SK-N-SH (cell line): ENCODE data around the gene CFAP251. TPM values are rescaled to one million over a fixed set of nuclear protein-coding genes. Genes with fewer than 3 reads are reported as not detected.

Source experiments
- CTCF ChIA-PET: fragments of 300-600, 350-600 bp; formaldehyde crosslinking; extraction: SDS; loops from one replicate; lab custom pipeline; 2021; lab: Yijun Ruan, JAX
- POLR2A ChIA-PET: fragments of 350-600 bp; sonication (Branson Sonifier 250); formaldehyde crosslinking; extraction: SDS; loops from one replicate; lab custom pipeline; 2020; ENCODE audit warnings: antibody characterized with exemption, inconsistent platforms; lab: Yijun Ruan, JAX
- DNase-seq: peaks from one replicate; pipeline ENCODE4 v3.0.0; 2012
- H2AFZ ChIP-seq: fragments of 200-600 bp; sonication (generic); 2 replicates; pipeline ENCODE4 v1.8.1; 2016; ENCODE audit warnings: antibody characterized with exemption, mild to moderate bottlenecking, low read depth
- H3F3A ChIP-seq: fragments of 200-600 bp; sonication (generic); replicated peaks from 2 replicates; pipeline ENCODE3; 2016; ENCODE audit warnings: antibody characterized with exemption, mild to moderate bottlenecking; ENCODE audit not compliant: insufficient read depth
- H3K27ac ChIP-seq, 2 experiments: fragments of 200-500 bp in 1 of 2; fragments of 200-600 bp in 1 of 2; sonication (Bioruptor generic) in 1 of 2; sonication (generic), shearing (Covaris generic) in 1 of 2; 2 replicates each; pipeline versions ENCODE4 v1.5.1 to v1.6.1; 2014 to 2016; ENCODE audit warnings: low read depth in 2 of 2, inconsistent platforms in 1 of 2, low read length in 1 of 2, mild to moderate bottlenecking in 1 of 2, mixed read lengths in 1 of 2
- H3K27me3 ChIP-seq: fragments of 200-600 bp; sonication (generic), shearing (Covaris generic); 2 replicates; pipeline ENCODE4 v1.6.1; 2016; ENCODE audit warnings: mixed run types; ENCODE audit not compliant: insufficient read depth
- H3K36me3 ChIP-seq, 2 experiments: fragments of 200-500 bp in 1 of 2; fragments of 200-600 bp in 1 of 2; sonication (Bioruptor generic) in 1 of 2; sonication (generic) in 1 of 2; replicated peaks in 1 of 2; 2 replicates each; pipeline versions ENCODE3 to v1.5.1; 2014 to 2016; ENCODE audit warnings: low read length in 1 of 2, mild to moderate bottlenecking in 1 of 2; ENCODE audit not compliant: insufficient read depth in 2 of 2, control insufficient read depth in 1 of 2
- H3K4me1 ChIP-seq, 2 experiments: fragments of 200-500 bp in 1 of 2; fragments of 200-600 bp in 1 of 2; sonication (Bioruptor generic) in 1 of 2; sonication (generic), shearing (Covaris generic) in 1 of 2; 2 replicates each; pipeline versions ENCODE4 v1.5.1 to v1.6.1; 2014 to 2016; ENCODE audit warnings: low read depth in 1 of 2, low read length in 1 of 2, mixed run types in 1 of 2; ENCODE audit not compliant: insufficient read depth in 2 of 2, control insufficient read depth in 1 of 2
- H3K4me2 ChIP-seq: fragments of 200-600 bp; sonication (generic), shearing (Covaris generic); 2 replicates; pipeline ENCODE4 v1.6.1; 2017; ENCODE audit warnings: mixed run types
- H3K4me3 ChIP-seq, 2 experiments: fragments of 200-500 bp in 1 of 2; fragments of 200-600 bp in 1 of 2; sonication (Bioruptor generic) in 1 of 2; sonication (generic), shearing (Covaris generic) in 1 of 2; 2 replicates each; pipeline versions ENCODE4 v1.5.1 to v1.8.1; 2014 to 2016; ENCODE audit warnings: low read depth in 2 of 2, inconsistent platforms in 1 of 2, low read length in 1 of 2, mild to moderate bottlenecking in 1 of 2, mixed read lengths in 1 of 2, moderate library complexity in 1 of 2
- H3K79me2 ChIP-seq: fragments of 200-600 bp; sonication (generic); 2 replicates; pipeline ENCODE4 v1.8.1; 2017; ENCODE audit warnings: mild to moderate bottlenecking; ENCODE audit not compliant: insufficient read depth
- H3K9ac ChIP-seq: fragments of 200-600 bp; sonication (generic); 2 replicates; pipeline ENCODE4 v1.6.1; 2017; ENCODE audit warnings: mixed run types
- H3K9me2 ChIP-seq: fragments of 200-600 bp; sonication (generic); 2 replicates; pipeline ENCODE4 v1.6.1; 2017; ENCODE audit warnings: mixed run types
- H3K9me3 ChIP-seq: fragments of 200-600 bp; sonication (generic); 2 replicates; pipeline ENCODE4 v1.6.1; 2017; ENCODE audit warnings: mixed run types, mild to moderate bottlenecking, moderate library complexity
- H4K20me1 ChIP-seq: fragments of 200-600 bp; sonication (generic); 2 replicates; pipeline ENCODE4 v1.6.1; 2017; ENCODE audit warnings: mild to moderate bottlenecking, mixed run types; ENCODE audit not compliant: insufficient read depth
- CTCF ChIP-seq: fragments of 200-600 bp; sonication (generic); IDR thresholded peaks from 2 replicates; pipeline ENCODE4 v1.6.1; 2017; ENCODE audit warnings: antibody characterized with exemption, mild to moderate bottlenecking, moderate library complexity
- ELF1 ChIP-seq: IDR thresholded peaks from 2 replicates; pipeline ENCODE4 v1.4.0; 2012
- EZH2phosphoT487 ChIP-seq: fragments of 200-600 bp; sonication (generic); IDR thresholded peaks from 2 replicates; pipeline ENCODE4 v1.6.1; 2017; ENCODE audit warnings: low read depth, mixed run types, mild to moderate bottlenecking, antibody characterized with exemption, moderate library complexity, borderline replicate concordance
- FOSL2 ChIP-seq: IDR thresholded peaks from 2 replicates; pipeline ENCODE4 v1.4.0; 2012; ENCODE audit warnings: low read depth, mild to moderate bottlenecking, moderate library complexity, borderline replicate concordance
- FOXJ3 ChIP-seq: sonication (generic); formaldehyde crosslinking; IDR thresholded peaks from 2 replicates; pipeline ENCODE4 v1.5.1; 2020; ENCODE audit warnings: mild to moderate bottlenecking, missing genetic modification reagents
- GABPA ChIP-seq: IDR thresholded peaks from 2 replicates; pipeline ENCODE4 v1.4.0; 2012; ENCODE audit warnings: low read depth, mild to moderate bottlenecking
- MAX ChIP-seq: IDR thresholded peaks from 2 replicates; pipeline ENCODE4 v1.4.0; 2012; ENCODE audit warnings: low read depth
- MEF2A ChIP-seq: IDR thresholded peaks from 2 replicates; pipeline ENCODE4 v1.4.0; 2012; ENCODE audit warnings: low read depth, borderline replicate concordance
- NRF1 ChIP-seq: IDR thresholded peaks from 2 replicates; pipeline ENCODE4 v1.6.1; 2012; ENCODE audit warnings: low read depth, mild to moderate bottlenecking, low read length
- POLR2AphosphoS5 ChIP-seq: IDR thresholded peaks from 2 replicates; pipeline ENCODE4 v1.6.1; 2012; ENCODE audit warnings: low read depth, low read length
- RFX5 ChIP-seq: IDR thresholded peaks from 2 replicates; pipeline ENCODE4 v1.6.1; 2012; ENCODE audit warnings: mild to moderate bottlenecking, improper control_type of control experiment, low read length
- RXRA ChIP-seq: IDR thresholded peaks from 2 replicates; pipeline ENCODE4 v1.4.0; 2012; ENCODE audit warnings: low read depth, mild to moderate bottlenecking, borderline replicate concordance
- TAF1 ChIP-seq: IDR thresholded peaks from 2 replicates; pipeline ENCODE4 v1.6.1; 2012; ENCODE audit warnings: low read depth, mild to moderate bottlenecking, low read length, moderate library complexity, borderline replicate concordance
- USF1 ChIP-seq: IDR thresholded peaks from 2 replicates; pipeline ENCODE4 v1.4.0; 2012; ENCODE audit warnings: low read depth, borderline replicate concordance
- USF2 ChIP-seq: fragments of 150-350 bp; IDR thresholded peaks from 2 replicates; pipeline ENCODE4 v1.6.1; 2017; ENCODE audit warnings: antibody characterized with exemption, low read length, low read depth, borderline replicate concordance
- WGBS: methylation state at CpG from one replicate; pipeline ENCODE4 v1.1.6; 2017; ENCODE audit warnings: low lambda C conversion rate; 5-methylcytosine and 5-hydroxymethylcytosine counted together
- polyA plus RNA-seq, 3 experiments: library from polyadenylated mRNA; depleted of rRNA; stranded (reverse); fragments of >200 nt; gene quantifications; 2 replicates each; pipeline ENCODE4 v1.2.3, GENCODE V29; 2012
- TF ChIP-seq, protein P1 (sequence below): fragments of 150-350 bp; IDR thresholded peaks from 2 replicates; pipeline ENCODE4 v1.6.1; 2016; ENCODE audit warnings: mild to moderate bottlenecking, low read depth, low read length

CFAP251 gene
- polyA plus RNA-seq, 1 of the 3 experiments (the other 2 are of a cell fraction) = 5.7 TPM

- Histone ChIP-seq H4K20me1 (no peaks in the 10 kb centered on the region), H3K4me3 (no peak overlapping the region), H3K27ac (no peak overlapping the region), H3F3A (peaks cover 19% of the 10 kb centered on the region), H3K9ac (no peak overlapping the region), H3K4me2 (no peak overlapping the region), H3K9me3 (no peaks in the 10 kb centered on the region), H3K27me3 (no peaks in the 10 kb centered on the region), H3K9me2 (no peaks in the 10 kb centered on the region), H3K4me1 (peaks cover 0 to 4% of the 10 kb centered on the region in 2 experiments; a peak in 1 of 4 replicates), H3K79me2 (no peaks in the 10 kb centered on the region; the same call in 1 of the 2 replicates), H3K36me3 (peaks cover 0 to 26% of the 10 kb centered on the region in 2 experiments), H2AFZ (no peak overlapping the region)
- no peak for DNase-seq
- TF ChIP-seq POLR2AphosphoS5 = no peak
- no peak for TF ChIP-seq EZH2phosphoT487
- TF ChIP-seq FOSL2 = no peak
- TF ChIP-seq USF2 = no peak
- no peak for TF ChIP-seq CTCF
- no peak for TF ChIP-seq FOXJ3 (CRISPR knock-in tag)
- TF ChIP-seq, protein P1, sequence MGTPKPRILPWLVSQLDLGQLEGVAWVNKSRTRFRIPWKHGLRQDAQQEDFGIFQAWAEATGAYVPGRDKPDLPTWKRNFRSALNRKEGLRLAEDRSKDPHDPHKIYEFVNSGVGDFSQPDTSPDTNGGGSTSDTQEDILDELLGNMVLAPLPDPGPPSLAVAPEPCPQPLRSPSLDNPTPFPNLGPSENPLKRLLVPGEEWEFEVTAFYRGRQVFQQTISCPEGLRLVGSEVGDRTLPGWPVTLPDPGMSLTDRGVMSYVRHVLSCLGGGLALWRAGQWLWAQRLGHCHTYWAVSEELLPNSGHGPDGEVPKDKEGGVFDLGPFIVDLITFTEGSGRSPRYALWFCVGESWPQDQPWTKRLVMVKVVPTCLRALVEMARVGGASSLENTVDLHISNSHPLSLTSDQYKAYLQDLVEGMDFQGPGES = no peak
- no peak for TF ChIP-seq GABPA
- TF ChIP-seq RFX5 = no peak
- no peak for TF ChIP-seq RXRA
- no peak for TF ChIP-seq MEF2A
- no peak for TF ChIP-seq NRF1
- 86% methylated on average over 2 of the region's 2 CpGs for WGBS
- POLR2A ChIA-PET = no interaction called here
- CTCF ChIA-PET = interaction anchor here (1.0 kb wide), 1 partner anchor 13 kb away, joined by 3 read pairs; no protein-coding TSS in a partner anchor
Measured at GRCh38 chr12:121946313-121947025, 28.1 kb downstream of the CFAP251 start.

DNA sequence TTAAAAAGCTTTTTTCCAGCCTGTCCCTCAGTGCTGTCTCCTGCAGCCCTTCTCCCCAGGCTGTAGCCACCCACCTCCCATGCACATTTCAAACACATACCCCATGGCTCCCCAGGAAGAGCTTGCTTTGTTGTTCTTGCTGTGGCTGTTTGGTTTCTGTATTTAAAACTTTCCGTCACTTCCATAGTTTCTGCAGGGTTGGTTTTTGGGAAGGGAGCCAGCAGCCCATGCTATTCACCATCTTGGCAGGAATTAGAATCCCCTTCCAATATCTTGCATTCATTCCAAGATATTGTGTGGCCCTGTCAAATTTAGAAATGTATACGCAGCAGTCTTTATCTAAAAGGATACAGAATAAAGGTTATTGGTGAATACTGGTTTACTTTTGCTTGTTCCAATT lies 29.6 kb downstream of the CFAP251 start:
- Histone ChIP-seq H3F3A (peaks cover 19% of the 10 kb centered on the region), H3K9me2 (no peaks in the 10 kb centered on the region), H3K27me3 (no peaks in the 10 kb centered on the region), H3K4me3 (no peak overlapping the region), H3K36me3 (peaks cover 0 to 30% of the 10 kb centered on the region in 2 experiments), H3K4me1 (no peaks in the 10 kb centered on the region), H3K9me3 (0 out of 2 replicates have a peak, but pooled peaks cover under 1% of the 10 kb centered on the region), H3K9ac (no peak overlapping the region), H2AFZ (no peak overlapping the region), H3K79me2 (no peaks in the 10 kb centered on the region; the same call in 1 of the 2 replicates), H3K4me2 (no peak overlapping the region), H3K27ac (peak overlapping the region in 1 of 2 experiments; percentile 3; a peak in 1 of 4 replicates), H4K20me1 (no peaks in the 10 kb centered on the region)
- CTCF ChIA-PET = interaction anchor here (1.2 to 1.5 kb wide), 2 partner anchors 14 to 176 kb away, joined by 3 to 4 read pairs; no protein-coding TSS in a partner anchor
- DNase-seq = no peak
- TF ChIP-seq MAX = no peak
- TF ChIP-seq TAF1 = no peak
- TF ChIP-seq USF1 = no peak
- no peak for TF ChIP-seq ELF1
- WGBS = 88% methylated on average over 2 of the region's 2 CpGs
- POLR2A ChIA-PET = no interaction called here
